HG03354 (cell line): ENCODE results near the gene AP3S2.
"Not testable (repeated sequence)": the region's sequence is repeated elsewhere in the genome, so short reads cannot be mapped to it uniquely, and the experiment has no call there.

Source experiments
- ATAC-seq: cut with Tn5 transposase; IDR thresholded peaks from one replicate; pipeline ENCODE4 v1.9.1; 2021; ENCODE audit warnings: mild to moderate bottlenecking; ENCODE audit not compliant: unreplicated experiment, poor library complexity, severe bottlenecking

AP3S2 gene

DNA sequence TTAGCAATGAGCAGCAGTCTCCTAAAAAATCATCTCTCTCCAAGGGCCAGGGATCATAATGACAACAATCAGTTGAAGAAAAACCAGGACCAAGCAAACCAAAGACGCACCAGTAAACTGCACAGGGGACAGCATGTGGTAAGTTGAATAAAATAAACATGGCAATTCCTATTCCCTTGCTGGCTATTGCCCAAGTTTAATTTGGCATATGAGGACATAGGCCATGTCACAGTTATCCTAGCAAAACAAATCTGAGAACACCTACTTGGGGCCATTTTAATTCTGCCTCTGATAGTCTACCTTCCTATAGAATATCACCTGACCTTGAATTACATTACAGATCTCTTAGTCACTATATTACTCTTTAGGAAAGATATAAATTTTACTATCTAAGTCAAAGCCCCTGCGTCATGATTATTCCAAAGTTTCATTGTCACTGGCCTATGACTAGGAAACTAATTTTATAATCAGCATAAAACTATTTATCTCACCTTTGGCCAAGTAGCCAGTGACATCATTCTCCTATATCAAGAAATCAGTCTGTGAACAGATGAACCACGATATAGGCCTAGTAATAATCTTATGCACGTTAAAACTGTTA, 23.0 kb downstream of the AP3S2 start:
- ATAC-seq: no peak

DNA sequence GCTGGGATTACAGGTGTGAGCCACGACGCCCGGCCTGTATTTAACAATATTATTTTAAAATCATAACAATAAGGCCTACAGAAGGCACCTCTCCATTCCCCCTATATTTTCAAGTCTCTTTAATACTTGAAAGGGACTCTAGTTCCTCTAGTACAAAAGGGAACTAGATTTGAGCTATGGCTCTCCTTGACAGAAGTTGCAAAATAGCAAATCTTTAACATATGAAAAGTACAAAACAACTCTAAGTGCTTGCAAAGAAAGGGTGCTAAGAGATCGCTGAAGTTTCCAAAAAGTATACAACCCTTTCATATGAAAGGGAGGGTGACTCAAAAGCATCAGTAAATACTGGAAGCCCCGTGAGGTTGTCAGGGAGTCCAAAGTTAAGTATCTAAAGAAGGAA, 23.8 kb downstream of the AP3S2 start:
- ATAC-seq: no peak

DNA sequence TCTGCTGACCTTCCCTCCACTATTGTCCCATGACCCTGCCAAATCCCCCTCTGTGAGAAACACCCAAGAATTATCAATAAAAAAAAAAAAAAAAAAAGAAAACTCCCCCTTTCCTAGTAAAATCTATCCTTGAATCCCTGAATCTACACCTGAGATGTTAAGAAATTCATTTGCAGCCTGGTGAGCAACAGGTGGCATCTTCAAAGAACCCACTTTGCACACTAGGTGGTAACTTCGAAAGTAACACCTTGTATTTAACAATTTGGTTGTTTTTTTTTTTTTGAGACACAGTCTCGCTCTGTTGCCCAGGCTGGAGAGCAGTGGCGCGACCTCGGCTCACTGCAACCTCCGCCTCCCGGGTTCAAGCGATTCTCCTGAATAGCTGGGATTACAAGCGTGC, 24.3 kb downstream of the AP3S2 start:
- ATAC-seq: not testable (repeated sequence)

DNA sequence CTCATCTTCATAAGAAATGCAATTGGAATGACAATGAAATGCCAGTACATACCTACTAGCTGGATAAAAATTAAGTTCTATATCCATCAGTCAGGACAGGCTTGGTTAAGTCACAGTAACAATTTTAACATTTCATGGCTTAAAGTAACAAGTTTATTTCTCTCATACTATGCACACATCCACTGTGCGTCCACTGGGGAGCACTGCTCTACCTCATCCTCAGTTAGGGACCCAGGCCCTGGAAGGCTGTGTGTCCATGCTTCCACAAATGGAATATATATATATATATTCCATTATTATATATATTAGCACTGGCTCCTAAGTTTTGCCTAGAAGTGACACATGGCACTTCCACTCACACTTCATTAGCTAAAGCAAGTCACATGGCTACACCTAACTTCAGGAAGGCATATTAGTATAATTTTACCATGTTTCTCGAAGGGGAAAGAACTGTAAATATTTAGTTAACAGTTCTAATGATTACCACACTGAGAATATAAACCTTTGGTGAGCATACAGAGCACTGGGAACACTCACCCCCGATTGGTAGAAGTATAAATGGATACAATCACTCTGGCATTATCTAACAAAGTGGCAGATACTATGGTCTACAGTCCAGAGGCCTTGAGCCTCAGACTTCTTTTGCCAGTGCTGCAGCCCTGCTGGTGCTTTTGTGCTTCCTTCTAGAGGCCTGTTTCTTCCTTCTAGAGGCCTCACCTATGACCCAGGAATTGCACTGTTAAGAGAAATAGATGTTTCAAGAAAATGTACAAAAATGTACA, 28.6 kb downstream of the AP3S2 start:
- ATAC-seq: no peak

DNA sequence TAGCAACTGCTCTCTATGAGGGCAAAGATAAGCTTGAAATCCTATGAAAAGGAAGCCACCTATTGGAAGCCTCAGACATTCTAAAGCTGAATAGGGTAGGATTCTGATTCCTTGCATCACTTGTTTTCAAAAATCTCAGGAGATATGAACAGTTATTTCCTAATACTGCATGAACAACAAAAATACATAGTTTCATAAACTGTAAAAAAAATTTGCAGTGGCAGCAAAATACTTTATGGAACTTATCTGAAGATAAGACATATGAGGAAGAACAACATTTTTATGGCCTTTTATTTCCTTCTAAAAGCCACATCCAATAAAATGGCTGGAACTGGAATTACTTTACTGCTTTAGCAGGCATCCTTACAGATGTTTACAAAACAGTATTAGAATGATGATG, 29.9 kb downstream of the AP3S2 start:
- ATAC-seq: no peak

DNA sequence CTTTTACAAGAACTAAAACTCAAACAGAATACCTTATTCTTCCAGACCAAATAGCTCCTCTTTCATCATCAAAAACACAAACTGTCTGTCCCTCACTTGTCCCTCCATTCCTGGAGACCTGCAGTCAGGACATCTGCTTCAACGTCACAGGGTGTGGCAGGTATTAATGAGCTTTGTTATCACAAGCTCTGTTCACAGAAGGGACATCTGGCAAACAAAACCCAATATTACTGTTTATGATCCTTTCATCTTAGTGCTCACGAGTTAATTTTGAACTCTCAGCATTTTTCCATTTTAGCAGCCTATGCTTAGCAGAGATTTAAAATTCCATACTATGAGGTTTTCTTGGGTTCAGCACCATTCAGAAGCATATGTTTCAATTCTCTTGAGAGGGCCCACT, 32.9 kb downstream of the AP3S2 start:
- no peak for ATAC-seq

DNA sequence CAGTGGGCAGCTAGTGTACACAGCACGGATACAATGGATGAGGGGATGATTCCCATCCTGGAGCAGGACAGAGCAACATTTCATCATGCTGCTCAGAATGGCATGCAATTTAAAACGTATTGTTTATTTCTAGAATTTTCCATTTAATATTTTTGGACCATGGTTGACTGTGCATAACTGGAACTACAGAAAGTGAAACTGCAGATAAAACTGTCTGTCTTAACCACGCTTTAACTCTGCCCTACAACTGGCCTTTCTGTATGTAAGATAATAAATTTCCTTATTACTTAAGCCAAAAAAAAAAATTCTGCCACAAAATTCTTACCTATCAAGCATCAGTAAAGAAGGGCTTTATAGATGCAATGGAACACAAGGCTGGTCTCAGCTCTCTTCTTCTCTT, 33.4 kb downstream of the AP3S2 start:
- no peak for ATAC-seq

DNA sequence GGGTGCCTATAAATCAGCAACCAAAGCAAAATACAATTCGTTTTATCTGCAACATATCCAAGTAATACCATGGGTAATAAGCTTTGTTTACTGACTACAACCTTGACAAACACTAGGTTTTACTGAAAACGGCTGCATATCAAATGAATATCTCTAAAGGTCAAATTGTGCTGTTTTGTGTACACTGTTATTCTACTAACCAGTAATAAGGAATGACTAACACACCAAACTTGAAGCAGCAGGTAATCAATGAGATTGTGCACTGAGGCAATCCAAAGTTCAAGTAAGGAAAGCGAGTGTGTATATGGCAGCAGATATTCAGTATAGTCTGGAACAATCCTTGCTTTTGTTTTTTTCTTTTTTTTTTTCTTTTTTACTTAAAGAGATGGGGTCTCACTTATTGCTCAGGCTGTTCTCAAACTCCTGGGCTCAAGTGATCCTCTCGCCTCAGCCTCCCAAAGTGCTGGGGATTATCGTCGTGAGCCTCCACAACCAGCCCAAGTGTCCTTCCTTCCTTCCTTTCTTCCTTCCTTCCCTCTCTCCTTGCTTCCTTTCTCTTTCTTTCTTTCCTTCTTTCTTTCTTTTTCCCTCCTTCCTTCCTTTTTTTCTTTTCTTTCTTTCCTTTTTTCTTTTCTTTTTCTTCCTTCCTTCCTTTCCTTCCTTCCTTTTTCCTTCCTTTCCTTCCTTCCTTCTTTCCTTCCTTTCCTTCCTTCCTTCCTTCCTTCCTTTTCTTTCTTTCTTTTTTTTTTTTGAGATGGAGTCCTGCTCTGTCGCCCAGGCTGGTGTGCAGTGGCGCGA, 34.9 kb downstream of the AP3S2 start:
- ATAC-seq: no peak

DNA sequence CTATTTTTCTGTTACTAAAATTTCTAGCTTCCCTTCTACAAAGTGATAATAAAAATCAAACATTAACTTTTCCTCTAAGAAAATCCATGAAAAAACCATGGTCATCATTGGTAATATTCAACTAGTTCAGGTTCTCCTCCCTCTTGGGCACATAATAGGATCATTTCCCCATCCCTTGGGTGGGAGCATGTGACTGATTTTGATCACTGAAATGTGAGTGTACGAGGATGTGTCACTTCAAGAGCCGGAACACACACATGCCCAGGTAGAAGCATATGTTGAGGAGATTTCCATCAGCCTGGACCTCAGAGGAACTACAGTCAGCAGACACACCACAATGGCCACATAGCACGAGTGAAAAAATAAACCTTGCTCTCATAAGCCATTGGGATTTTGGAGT, 36.1 kb downstream of the AP3S2 start:
- no peak for ATAC-seq

DNA sequence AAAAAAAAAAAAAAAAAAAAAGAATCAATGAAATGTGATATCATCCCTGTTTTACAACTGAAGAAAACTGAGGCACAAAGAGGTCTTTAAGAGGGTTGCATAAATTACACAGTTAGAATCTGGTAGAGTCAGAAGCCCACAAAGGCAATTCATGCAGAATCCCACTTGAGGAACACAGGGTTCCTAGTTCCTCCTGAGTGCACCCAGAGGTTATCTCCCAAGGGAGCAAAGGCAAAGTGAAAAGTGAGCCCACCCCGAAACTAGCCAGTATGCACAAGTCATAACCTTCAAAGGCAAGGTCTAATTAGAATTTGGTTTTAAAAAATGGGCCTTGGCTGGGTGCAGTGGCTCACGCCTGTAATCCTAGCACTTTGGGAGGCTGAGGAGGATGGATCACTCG, 37.8 kb downstream of the AP3S2 start:
- ATAC-seq: no peak

DNA sequence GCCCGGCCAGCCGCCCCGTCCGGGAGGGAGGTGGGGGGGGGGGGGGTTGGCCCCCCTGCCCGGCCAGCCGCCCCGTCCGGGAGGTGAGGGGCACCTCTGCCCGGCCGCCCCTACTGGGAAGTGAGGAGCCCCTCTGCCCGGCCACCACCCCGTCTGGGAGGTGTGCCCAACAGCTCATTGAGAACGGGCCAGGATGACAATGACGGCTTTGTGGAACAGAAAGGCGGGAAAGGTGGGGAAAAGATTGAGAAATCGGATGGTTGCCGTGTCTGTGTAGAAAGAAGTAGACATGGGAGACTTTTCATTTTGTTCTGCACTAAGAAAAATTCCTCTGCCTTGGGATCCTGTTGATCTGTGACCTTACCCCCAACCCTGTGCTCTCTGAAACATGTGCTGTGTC, 38.9 kb downstream of the AP3S2 start:
- ATAC-seq: not testable (repeated sequence)

DNA sequence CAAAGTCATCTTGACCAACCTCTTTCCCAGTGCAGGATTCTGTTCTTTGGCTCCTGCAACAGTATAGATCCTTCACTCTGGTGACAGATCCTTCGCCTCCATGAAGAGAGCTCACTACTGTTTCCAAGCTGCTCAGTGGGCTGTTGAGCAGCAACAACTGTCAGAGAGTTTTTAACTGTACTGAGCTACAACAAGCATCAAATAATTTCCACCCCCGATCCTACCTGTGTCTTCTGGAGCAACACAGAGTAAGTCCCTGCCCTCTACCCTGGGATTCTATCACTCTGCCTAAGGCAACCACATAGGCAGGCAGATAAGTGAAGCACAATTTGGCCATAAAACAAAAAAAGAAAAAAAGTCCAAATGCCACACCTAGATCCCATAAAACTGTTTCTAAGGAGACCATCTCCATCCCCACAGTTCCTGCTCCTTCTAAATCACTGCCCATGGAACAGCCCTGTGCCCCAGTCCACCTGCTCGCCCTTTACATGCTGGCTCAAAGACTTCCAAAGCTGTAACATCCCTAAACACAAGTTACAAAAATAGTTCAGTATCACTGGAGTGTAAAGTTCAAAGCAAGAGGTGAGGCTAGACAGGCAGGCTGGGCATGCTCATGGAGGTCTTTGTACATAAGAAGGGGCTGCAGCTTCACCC, 41.3 kb downstream of the AP3S2 start:
- no peak for ATAC-seq

DNA sequence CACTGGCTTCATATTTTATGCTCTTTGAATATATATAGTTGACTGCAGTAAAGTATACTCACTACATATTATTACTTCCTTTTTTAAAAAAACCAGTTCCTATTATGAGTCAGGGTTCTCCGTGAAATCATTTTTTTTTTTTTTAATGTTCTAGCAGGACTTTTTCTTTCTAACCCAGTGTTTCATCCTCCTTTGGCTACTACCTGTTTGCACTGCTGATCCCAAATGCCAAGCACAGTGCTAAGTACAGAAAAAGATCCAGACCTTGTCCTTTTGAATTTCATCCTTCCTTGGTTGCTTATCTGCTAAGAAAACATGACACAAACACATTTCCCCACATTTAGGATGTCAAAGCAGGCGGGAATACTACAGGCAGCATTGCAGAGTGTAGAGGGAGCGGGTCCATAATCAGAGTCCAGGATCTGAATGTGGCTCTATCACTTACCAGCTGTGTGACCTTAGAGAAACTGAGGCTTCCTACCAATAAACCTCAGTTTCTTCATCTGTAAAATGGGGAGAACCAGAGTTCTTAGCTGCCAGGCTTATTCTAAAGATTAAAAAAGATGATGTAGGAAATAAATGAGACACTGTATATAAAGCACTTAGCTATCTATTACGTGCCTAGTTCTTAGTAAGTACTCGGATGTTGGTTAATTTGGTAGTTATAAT, 42.0 kb downstream of the AP3S2 start:
- peak; percentile 88 for ATAC-seq

DNA sequence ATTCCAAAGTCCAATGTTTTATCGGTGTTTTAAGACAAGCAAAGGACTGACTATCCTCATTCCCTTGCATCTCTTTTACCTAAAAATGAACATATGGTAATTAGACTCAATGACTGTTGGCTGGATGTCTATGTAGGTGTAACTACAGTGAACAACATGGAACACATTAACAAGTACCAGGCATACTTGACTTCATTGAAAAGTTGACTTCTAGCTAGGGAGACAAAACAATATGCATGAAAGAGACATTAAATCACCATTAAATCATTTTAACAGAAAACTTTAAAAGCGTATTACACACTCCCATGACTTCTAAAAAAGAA, 44.9 kb downstream of the AP3S2 start:
- no peak for ATAC-seq

DNA sequence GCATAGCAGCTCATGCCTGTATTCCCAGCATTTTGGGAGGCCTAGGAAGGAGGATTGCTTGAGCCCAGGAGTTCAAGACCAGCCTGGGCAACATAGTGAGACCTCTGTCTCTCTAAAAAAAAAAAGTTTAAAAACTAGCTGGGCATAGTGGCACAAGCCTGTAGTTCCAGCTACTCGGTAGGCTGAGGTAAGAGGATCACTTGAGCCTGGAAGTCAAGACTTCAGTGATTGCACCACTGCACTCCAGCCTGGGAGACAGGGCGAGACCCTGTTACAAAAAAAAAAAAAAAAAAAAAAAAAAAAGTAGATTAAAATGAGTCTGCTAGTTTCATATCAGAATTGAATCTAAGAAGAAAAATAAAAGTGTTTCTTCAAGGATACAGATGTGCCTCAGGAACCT, 46.7 kb downstream of the AP3S2 start:
- ATAC-seq: no peak

DNA sequence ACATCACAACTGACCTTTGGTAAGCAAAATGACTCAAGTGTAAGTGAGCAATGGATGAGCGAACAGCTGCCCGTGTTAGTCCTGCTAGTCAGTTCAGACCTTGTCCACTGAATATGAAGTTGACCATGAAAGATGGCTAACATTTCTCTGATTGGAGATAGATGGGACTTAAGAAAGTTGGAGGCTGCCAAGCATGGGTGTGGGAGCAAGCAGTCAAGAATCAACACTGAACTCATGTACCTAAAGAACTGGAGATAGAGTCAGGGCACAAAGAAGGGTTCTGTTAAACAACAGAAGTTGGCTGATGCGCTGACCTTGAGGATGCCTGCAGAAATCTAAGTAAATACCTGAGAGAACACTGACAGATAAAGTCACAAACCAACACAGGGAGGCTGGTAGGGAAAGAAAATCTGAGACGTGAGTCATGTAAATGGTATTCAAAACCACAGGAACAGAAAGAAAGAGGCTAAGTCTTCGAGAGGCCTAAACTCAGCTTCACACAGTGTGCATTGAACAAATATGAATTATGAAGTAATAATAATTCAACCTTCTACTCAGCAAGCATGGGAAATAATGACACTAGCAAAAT, 48.4 kb downstream of the AP3S2 start:
- no peak for ATAC-seq

DNA sequence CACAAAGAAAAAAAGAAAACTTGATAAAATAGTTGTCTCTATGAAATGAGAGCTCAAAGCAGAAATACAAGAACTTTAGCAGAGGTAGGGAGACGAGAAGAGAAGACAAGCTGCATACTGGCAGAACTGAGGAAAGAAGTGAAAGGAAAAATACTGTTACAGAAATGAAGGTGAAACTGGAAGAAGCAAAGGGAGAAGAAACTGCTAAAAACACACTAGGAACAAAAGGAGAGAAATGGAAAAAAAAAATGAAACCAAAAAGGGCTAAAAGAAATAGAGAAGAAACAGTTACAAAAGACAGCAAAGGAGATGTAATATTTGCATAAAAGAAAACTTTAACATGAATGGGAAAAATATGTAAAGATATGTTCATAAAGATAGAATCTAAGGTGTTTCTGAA, 51.8 kb downstream of the AP3S2 start:
- no peak for ATAC-seq

DNA sequence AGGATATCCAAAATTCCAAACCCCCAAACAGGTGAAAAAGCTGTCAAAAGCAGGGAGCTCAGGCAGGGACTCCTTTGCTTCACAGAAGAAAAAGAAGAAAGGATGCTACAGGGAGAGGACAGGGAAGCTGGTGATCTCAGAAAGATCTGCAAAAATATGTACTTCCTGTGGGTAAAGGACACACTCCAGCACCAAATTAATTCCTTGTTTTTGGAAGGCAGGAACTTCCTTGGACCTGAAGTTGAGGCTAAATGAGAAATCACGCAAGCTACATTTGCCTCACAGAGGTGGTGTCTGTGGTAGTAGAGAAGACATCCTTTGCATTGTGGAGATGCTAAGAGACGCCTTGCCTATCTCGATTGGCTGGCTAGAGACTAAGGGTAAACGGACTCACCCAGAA, 52.5 kb downstream of the AP3S2 start:
- ATAC-seq: no peak

DNA sequence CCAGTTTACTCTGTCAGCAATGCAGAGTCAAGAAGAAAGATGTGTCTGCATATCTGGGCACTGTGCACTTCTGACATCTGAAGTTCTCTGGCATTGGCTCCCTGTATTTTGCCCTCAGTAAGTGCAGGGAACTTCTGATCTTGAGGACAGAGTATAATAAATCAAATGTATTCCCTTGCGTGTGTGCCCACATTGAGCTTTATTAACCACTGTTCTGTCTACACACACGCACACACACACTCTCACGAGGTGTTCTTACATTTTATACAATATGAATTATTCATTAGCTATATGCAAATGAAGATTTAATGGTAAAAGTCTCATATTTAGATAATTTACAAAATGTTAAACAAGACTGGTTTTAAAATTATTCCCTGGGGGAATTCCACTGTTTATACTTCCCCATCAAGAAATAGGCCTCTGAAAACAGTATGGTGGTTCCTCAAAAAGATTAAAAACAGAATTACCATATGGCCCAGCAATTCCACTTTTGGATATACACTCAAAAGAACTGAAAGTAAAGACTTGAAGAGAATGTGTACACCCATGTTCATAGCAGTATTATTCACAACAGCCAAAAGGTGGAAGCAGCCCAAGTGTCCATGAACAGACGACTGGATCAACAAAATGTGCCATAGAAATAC, 54.5 kb downstream of the AP3S2 start:
- ATAC-seq: no peak
